K562 (cell line): ENCODE measurements around the gene FLT1.

Source experiments
- ETV6 ChIP-seq, 3 experiments: fragments of 150-350 bp in 1 of 3; sonication (generic) in 1 of 3; formaldehyde crosslinking in 1 of 3; IDR thresholded peaks; 2 replicates each; pipeline versions ENCODE4 v1.6.1 to v1.8.0; 2014 to 2022; ENCODE audit warnings: borderline replicate concordance in 2 of 3, low read depth in 2 of 3, antibody characterized with exemption in 1 of 3, low read length in 1 of 3, mild to moderate bottlenecking in 1 of 3, missing genetic modification reagents in 1 of 3
- EZH2 ChIP-seq: IDR thresholded peaks from 2 replicates; pipeline ENCODE4 v1.6.1; 2012; ENCODE audit warnings: low read depth, mild to moderate bottlenecking, inconsistent platforms, low read length, borderline replicate concordance
- SREBF2 ChIP-seq: sonication (generic); formaldehyde crosslinking; IDR thresholded peaks from 2 replicates; pipeline ENCODE4 v1.4.0; 2020; ENCODE audit warnings: mild to moderate bottlenecking, missing genetic modification reagents

DNA sequence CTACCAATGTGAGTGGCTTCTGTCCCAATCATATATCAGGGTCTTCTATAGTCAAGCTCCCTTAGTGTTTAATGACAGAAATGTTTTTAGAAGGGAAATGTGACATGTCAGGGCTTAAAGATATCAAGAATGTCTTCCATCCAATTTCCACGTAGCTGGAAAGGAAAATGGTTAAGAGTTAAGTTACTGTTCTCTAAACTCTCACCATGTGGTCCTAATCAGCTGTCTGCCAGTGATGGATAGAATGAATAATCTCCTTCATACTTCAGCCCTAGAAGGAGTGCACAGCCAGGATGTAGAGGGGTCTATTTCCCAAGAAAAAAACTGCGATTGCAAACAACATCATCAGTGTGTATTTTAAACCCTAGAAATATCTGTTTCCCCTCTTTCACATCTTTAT lies 36.3 kb downstream of the FLT1 start:
- no peak for TF ChIP-seq ETV6 (IDR thresholded peaks at IDR 0.05; ENCODE audit: borderline replicate concordance in 1 of 2, low read depth in 2 of 2, low read length in 1 of 2)
- no peak for TF ChIP-seq ETV6 (CRISPR knock-in tag; IDR thresholded peaks at IDR 0.05; ENCODE audit: borderline replicate concordance)
- no peak for TF ChIP-seq SREBF2 (CRISPR knock-in tag)
- TF ChIP-seq EZH2 = no peak
